NCI-H748 treated with DMSO at 0.1 percent for 48 hours (cell line): Measurements from ENCODE around the gene PUSL1.

Source experiments
- DNase-seq: peaks from one replicate; lab custom pipeline; 2025; lab: John Stamatoyannopoulos, UW

Gene PUSL1

GRCh38 chr1:1295154-1295923 is 13.1 kb upstream of the PUSL1 start:
- no peak for DNase-seq

- no peak for DNase-seq
These were observed 12.0 kb upstream of the PUSL1 start for GRCh38 chr1:1296070-1297061.

GRCh38 chr1:1297802-1298424 is 10.5 kb upstream of the PUSL1 start:
- no peak for DNase-seq

GRCh38 chr1:1298861-1299685 is 9.3 kb upstream of the PUSL1 start:
- no peak for DNase-seq

GRCh38 chr1:1299686-1300351 is 8.6 kb upstream of the PUSL1 start:
- no peak for DNase-seq

GRCh38 chr1:1300352-1300739 is 8.1 kb upstream of the PUSL1 start:
- DNase-seq, result no peak

GRCh38 chr1:1302006-1302430 is 6.4 kb upstream of the PUSL1 start:
- no peak for DNase-seq

GRCh38 chr1:1302951-1303509 is 5.4 kb upstream of the PUSL1 start:
- DNase-seq, result no peak

GRCh38 chr1:1303736-1304135 is 4.7 kb upstream of the PUSL1 start:
- DNase-seq, result no peak

- no peak for DNase-seq
These were observed 3.8 kb upstream of the PUSL1 start for GRCh38 chr1:1304331-1305299.

- no peak for DNase-seq
These were observed 2.9 kb upstream of the PUSL1 start for GRCh38 chr1:1305300-1306069.

- DNase-seq, result no peak
These were observed 2.2 kb upstream of the PUSL1 start for GRCh38 chr1:1306070-1306660.

GRCh38 chr1:1306661-1307260 is 1.6 kb upstream of the PUSL1 start:
- no peak for DNase-seq

GRCh38 chr1:1307261-1307922 is 1.0 kb upstream of the PUSL1 start:
- no peak for DNase-seq

GRCh38 chr1:1308756-1309250 is 406 bp downstream of the PUSL1 start:
- no peak for DNase-seq

- no peak for DNase-seq
These were observed 1.1 kb downstream of the PUSL1 start for GRCh38 chr1:1309251-1310108.

- DNase-seq, result no peak
These were observed 1.6 kb downstream of the PUSL1 start for GRCh38 chr1:1310109-1310385.
